Inflammatory macrophage (primary cell): ENCODE results near the gene BTBD9.
"Not testable (repeated sequence)": the region's sequence is repeated elsewhere in the genome, so short reads cannot be mapped to it uniquely, and the experiment has no call there.

ENCODE experiments used
- DNase-seq, 2 donors: peaks; one replicate each; pipeline ENCODE4 v3.0.0-alpha.2; 2020 to 2022

The BTBD9 gene

DNA sequence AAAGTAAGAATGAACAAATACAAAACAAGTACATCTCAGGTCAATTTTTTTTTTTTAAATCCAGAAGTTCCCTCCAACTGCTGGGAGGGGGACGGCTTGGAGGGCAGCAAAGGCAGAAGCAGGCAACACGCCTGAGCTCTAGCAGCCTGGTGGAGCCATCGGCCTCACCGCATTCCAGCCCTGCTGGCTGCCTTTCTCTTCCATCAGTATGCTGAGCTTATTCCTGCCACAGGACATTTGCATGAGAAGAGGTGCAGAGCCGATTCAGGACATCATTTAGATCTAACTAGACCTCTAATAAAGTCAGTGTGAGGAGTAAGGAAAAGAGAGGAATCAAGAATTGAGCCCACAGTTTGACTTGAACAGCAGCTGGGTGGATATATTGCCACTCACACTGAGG is 501.4 kb downstream of the BTBD9 start:
- no peak for DNase-seq

DNA sequence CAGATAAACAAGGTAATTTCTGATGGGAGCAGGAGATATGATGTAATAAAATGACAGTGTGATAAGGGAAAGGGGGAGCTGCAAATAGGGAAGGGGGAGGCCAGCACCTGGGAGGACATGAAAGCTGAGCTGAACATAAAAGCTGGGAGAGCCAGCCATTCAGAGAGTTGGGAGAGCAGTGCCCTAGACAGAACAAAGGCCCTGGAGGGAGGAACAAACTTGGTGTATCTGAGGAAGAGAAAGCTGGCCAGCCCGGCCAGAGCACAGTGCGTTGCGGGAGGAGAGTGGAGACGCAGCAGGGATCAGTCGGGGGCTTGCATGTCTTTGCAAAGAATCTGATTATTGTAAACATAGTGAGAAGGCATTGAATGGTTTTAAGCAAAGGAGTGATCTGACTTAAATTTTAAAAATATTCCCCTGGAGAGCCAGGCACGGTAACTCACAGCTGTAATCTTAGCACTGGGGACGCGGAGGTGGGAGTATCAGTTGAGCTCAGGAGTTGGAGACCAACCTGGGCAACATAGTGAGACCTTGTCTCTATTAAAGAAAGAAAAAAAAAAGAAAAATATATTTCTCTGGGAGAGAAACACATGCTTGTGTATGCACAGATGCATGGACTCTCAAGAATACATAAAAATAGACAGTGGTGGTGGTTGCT is 502.0 kb downstream of the BTBD9 start:
- no peak for DNase-seq

DNA sequence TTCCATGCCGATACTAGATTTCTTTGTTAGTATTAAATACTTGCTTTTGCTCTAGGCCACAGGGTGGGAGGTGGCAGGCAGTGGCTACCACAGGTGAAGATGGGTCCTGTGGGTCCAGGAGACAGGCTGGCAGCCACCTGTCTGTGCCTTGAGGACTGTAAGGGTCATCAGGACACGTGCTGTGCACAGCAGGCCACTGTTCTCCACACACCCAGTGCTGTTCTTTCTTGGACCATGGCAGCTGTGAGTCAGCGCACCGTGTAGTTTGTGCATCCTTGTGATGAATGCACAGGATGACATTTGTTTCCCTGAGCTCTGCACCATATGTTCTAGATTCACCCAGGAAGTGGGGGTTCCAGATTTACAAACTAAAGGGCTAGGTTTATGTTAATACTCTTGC is 503.2 kb downstream of the BTBD9 start:
- DNase-seq, result no peak

- no peak for DNase-seq
Measured at GRCh38 chr6:38134704-38135088, 505.0 kb downstream of the BTBD9 start.

DNA sequence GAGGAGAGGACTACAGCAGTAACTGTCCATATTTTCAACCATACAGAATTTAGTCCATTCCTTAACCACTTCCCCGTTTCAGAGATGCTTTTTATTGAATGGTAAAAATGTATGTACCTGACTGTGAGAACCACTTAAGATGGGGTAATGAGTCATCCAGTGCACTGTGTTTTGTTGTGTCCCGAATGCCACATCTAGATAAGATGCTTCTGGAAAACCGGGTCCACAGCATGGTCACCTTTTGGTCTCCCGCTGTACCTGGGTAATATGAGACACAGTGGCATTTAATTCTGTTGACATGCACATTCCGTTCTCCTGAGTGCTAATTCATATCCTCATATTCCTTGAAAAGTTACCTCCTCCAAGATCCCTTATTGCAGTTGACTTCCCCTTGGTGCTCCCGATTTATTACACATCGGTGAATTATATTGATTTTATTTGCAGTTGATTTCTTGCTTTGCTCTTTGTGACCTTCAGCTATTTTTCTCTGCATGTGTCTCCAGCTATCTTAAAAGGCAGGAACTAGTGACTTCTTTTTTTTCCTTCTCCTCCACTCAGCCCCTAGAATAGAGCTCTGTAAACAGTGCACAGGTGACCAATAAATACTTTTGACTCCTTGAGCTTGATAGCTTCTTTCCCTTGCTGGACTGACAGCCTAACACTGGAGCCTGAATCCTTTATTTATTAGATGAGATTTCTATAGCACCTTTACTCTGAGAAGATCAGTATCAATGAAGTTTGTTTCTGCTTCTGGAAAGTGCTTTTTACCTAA is 505.6 kb downstream of the BTBD9 start:
- no peak for DNase-seq

- peak in 1 of 2 donors; percentile 5 for DNase-seq
Measured at GRCh38 chr6:38131527-38131965, 508.2 kb downstream of the BTBD9 start.

DNA sequence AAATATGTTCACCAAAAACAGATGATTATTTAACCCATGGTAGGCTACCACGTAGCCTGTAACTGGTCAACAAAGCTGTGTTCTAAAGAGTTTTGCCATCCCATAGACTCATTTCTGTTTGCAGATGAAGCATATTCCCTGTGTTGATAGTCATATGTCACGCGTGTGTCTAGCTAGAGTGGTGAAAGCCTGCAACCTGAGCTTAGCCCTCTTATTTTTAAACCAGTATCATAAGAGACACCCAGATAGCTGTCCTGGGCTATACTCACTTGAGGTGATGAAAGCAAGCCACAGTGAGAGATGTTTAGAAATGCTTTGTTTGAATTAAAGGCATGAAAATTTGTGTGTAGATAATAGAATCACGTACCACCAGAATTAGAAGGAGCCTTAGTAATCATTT is 512.4 kb downstream of the BTBD9 start:
- no peak for DNase-seq

GRCh38 chr6:38124224-38124926 is 515.4 kb downstream of the BTBD9 start:
- DNase-seq, result not testable (repeated sequence)

- no peak for DNase-seq
Measured at GRCh38 chr6:38119516-38119915, 520.2 kb downstream of the BTBD9 start.

- DNase-seq, result no peak
Measured at GRCh38 chr6:38118791-38119365, 520.9 kb downstream of the BTBD9 start.
